A673 (cell line): Measurements from ENCODE around the gene CCM2L. TPM values are rescaled to one million over a fixed set of nuclear protein-coding genes. Genes with fewer than 3 reads are reported as not detected.

Experiments used
- BruUV-seq: library from RNA; stranded (reverse); fragments of 400-500 nt; replicated peaks from 2 replicates; lab custom pipeline; 2021; lab: Mats Ljungman, UMichigan
- CTCF ChIA-PET: fragments of 300-600 bp; sonication (Branson Sonifier 250); formaldehyde crosslinking; loops from one replicate; lab custom pipeline; 2022; ENCODE audit warnings: antibody characterized with exemption; lab: Charles Lee
- POLR2A ChIA-PET: fragments of 300-600 bp; sonication (Branson Sonifier 250); formaldehyde crosslinking; loops from one replicate; lab custom pipeline; 2022; ENCODE audit warnings: antibody characterized with exemption; ENCODE audit not compliant: low non-redundant PET; lab: Charles Lee
- DNase-seq: peaks from one replicate; pipeline ENCODE4 v3.0.0-alpha.2; 2015; ENCODE audit warnings: low spot score
- H3K27ac ChIP-seq: fragments of 200-600 bp; sonication (generic); 2 replicates; pipeline ENCODE4 v1.5.1; 2016; ENCODE audit warnings: mixed run types, low read depth, mild to moderate bottlenecking, mixed read lengths, antibody characterized with exemption, low read length; ENCODE audit not compliant: poor library complexity, severe bottlenecking
- H3K27me3 ChIP-seq: fragments of 200-600 bp; sonication (generic); replicated peaks from 2 replicates; pipeline ENCODE4 v1.6.1; 2017; ENCODE audit warnings: mixed run types, low read depth, mild to moderate bottlenecking, mixed read lengths, antibody characterized with exemption, low read length; ENCODE audit not compliant: insufficient read depth, poor library complexity
- H3K36me3 ChIP-seq: fragments of 200-600 bp; sonication (generic); 2 replicates; pipeline ENCODE4 v1.6.1; 2016; ENCODE audit warnings: mixed run types, mild to moderate bottlenecking, mixed read lengths, antibody characterized with exemption, low read length; ENCODE audit not compliant: insufficient read depth, poor library complexity, severe bottlenecking
- H3K4me1 ChIP-seq: fragments of 200-600 bp; sonication (generic); 2 replicates; pipeline ENCODE4 v1.6.1; 2017; ENCODE audit warnings: mixed run types, mild to moderate bottlenecking, mixed read lengths, antibody characterized with exemption, low read length; ENCODE audit not compliant: insufficient read depth, poor library complexity, severe bottlenecking
- H3K4me3 ChIP-seq: fragments of 200-600 bp; sonication (generic); 2 replicates; pipeline ENCODE4 v1.5.1; 2016; ENCODE audit warnings: low read depth, mixed run types, mild to moderate bottlenecking, mixed read lengths, low read length; ENCODE audit not compliant: poor library complexity, severe bottlenecking
- H3K9me3 ChIP-seq: fragments of 200-600 bp; sonication (generic); 2 replicates; pipeline ENCODE4 v1.6.1; 2016; ENCODE audit warnings: mixed run types, low read depth, mild to moderate bottlenecking, mixed read lengths, antibody characterized with exemption, low read length; ENCODE audit not compliant: poor library complexity, severe bottlenecking
- EZH2 ChIP-seq: fragments of 200-600 bp; sonication (generic); IDR thresholded peaks from 2 replicates; pipeline ENCODE4 v1.6.1; 2017; ENCODE audit warnings: borderline replicate concordance, low read depth, mild to moderate bottlenecking, mixed read lengths, antibody characterized with exemption, low read length; ENCODE audit not compliant: poor library complexity, severe bottlenecking
- intact Hi-C: fragments of 100-400 bp; cut with micrococcal nuclease; formaldehyde crosslinking; loops from one replicate; pipeline ENCODE4 v1.10.0; 2022; ENCODE audit not compliant: unreplicated experiment
- total RNA-seq: library from RNA; stranded (reverse); gene quantifications from 2 replicates; pipeline ENCODE4 v1.2.3, GENCODE V29; 2021
- TF ChIP-seq, protein P1 (sequence below): fragments of 300-800, 200-600 bp; sonication (generic); conservative IDR thresholded peaks from 2 replicates; pipeline ENCODE4 v1.5.1; 2017; ENCODE audit warnings: low read depth, mild to moderate bottlenecking, antibody characterized with exemption, low read length, moderate library complexity, mixed read lengths

CCM2L gene
- total RNA-seq, 1 experiment from 2014 or later: not detected

DNA sequence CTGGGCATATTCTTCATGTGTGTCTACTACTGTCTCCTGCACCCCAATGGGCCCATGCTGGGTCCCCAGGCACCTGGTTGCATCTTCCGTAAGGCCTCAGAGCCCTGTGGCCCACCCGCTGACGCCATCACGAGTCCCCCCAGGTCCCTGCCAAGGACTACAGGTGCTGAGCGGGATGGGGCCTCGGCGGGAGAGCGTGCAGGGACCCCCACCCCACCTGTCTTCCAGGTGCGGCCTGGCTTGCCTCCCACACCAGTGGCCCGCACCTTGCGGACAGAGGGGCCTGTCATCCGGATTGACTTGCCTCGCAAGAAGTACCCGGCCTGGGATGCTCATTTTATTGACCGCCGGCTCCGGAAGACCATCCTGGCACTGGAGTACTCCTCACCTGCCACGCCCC is 13.2 kb upstream of the CCM2L start:
- intact Hi-C loops: no loop called here

DNA sequence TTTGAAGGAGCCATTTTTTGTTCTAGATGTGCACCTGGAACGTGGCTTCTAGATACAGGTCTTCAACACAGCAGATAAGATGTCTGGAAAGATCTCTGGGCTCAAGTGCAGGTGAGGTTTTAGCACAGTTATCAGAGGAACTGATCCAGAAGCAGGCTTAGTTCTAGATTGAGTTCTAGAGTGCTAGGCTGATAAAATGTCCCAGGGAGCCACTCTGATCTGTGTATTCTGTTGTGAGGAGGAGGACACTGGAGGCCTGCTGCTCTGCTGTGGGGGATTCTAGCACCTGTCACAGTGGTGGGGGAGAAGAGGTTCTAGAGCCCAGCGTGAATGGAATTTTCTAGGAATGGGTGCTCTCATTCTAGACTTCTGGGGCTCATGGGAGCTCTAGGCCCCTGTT is 12.0 kb upstream of the CCM2L start:
- TF ChIP-seq, protein P1, sequence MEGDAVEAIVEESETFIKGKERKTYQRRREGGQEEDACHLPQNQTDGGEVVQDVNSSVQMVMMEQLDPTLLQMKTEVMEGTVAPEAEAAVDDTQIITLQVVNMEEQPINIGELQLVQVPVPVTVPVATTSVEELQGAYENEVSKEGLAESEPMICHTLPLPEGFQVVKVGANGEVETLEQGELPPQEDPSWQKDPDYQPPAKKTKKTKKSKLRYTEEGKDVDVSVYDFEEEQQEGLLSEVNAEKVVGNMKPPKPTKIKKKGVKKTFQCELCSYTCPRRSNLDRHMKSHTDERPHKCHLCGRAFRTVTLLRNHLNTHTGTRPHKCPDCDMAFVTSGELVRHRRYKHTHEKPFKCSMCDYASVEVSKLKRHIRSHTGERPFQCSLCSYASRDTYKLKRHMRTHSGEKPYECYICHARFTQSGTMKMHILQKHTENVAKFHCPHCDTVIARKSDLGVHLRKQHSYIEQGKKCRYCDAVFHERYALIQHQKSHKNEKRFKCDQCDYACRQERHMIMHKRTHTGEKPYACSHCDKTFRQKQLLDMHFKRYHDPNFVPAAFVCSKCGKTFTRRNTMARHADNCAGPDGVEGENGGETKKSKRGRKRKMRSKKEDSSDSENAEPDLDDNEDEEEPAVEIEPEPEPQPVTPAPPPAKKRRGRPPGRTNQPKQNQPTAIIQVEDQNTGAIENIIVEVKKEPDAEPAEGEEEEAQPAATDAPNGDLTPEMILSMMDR: no peak
- TF ChIP-seq EZH2: no peak
- Histone ChIP-seq H3K4me1 (no peaks in the 10 kb centered on the region), H3K27ac (no peak overlapping the region), H3K27me3 (peaks cover 26% of the 10 kb centered on the region), H3K36me3 (no peaks in the 10 kb centered on the region), H3K4me3 (no peak overlapping the region), H3K9me3 (no peaks in the 10 kb centered on the region)
- no peak for DNase-seq
- POLR2A ChIA-PET: no interaction called here
- CTCF ChIA-PET: interaction anchor here (0.8 kb wide), 1 partner anchor 47 kb away, joined by 4 read pairs; the partner anchor contains the start of gene PDRG1
- BruUV-seq: no TSS peak
- intact Hi-C loops: no loop called here

More for the DNA sequence above, 13.2 kb upstream of the CCM2L start:
- DNase-seq: no peak
- Histone ChIP-seq H3K36me3 (no peaks in the 10 kb centered on the region), H3K27me3 (peaks cover 34% of the 10 kb centered on the region), H3K4me1 (no peaks in the 10 kb centered on the region), H3K9me3 (no peaks in the 10 kb centered on the region), H3K27ac (no peak overlapping the region), H3K4me3 (no peak overlapping the region)
- ChIA-PET CTCF (no interaction called here), POLR2A (no interaction called here)
- TF ChIP-seq, protein P1: no peak
- TF ChIP-seq EZH2: no peak
- no TSS peak for BruUV-seq

DNA sequence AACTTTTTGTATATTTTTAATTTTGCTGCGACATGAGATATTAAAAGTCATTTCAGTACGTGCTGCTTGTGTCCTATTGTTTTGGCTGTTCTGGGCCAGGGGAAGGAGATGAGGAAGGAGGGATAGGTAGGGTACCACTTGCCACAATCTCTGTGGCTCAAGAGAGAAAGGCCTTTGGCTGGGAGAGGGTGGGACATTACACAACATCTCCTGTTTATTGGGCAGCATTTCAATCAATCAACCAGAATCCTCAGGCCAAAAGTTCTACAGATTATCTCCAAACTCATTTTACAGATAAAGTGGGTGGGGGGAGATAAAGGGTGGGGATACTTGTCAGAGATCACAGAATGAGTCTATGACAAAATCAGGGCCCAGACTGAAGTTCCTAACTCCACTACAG is 6.9 kb upstream of the CCM2L start:
- ChIA-PET CTCF (no interaction called here), POLR2A (no interaction called here)
- no peak for TF ChIP-seq EZH2
- TF ChIP-seq, protein P1: no peak
- Histone ChIP-seq H3K4me1 (peaks cover 5% of the 10 kb centered on the region), H3K4me3 (no peak overlapping the region), H3K27me3 (no peaks in the 10 kb centered on the region), H3K9me3 (no peaks in the 10 kb centered on the region), H3K27ac (no peak overlapping the region), H3K36me3 (no peaks in the 10 kb centered on the region)
- DNase-seq: no peak
- BruUV-seq: no TSS peak
- intact Hi-C loops: no loop called here
